HG03521 (cell line): ENCODE data around the gene ETS1.

Experiments
- ATAC-seq: cut with Tn5 transposase; IDR thresholded peaks from one replicate; pipeline ENCODE4 v1.9.1; 2021; ENCODE audit warnings: mild to moderate bottlenecking, moderate library complexity; ENCODE audit not compliant: unreplicated experiment

Gene ETS1

DNA sequence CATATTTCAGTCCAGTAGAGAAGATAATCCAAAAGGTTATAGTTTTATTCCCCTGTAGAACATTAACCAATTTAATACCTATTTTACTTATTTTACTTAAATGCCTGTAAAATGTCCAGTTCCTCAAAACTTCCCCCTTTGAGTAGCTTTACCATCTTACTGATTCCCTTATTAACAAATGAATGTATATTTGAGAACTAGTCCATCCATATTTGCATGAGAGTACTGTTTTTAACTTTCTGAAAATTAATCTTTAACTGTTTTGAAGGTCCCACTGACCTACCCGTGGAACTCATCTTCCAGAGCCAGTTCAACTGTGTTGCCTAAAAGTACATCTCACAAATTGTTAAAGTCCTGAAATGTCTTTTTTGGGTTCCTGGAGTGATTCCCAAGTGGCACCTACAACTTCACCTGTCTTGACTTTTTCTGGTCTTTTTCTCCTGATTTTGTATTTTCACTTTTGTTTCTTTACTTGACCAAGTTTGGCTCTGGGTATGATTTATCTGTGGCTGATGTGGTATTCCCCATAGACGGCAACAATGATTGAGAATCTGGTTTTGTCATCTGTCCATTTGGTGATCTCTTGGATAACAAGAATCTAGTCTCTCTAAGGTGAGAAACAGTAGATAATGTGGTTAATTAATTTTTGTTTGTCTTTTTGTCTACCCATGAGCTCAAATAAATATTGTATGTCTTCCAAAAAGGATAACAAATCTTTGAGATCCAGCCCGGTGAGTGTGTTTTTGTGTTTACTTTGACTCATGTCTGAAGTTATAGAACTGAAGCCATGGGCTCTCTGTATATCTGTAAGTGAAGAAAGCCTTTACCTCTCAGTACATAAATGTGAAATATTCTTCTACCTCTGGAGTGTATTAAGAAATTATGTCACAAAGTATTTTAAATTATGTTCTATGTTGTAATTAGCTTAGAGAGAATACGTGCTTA, 174.2 kb downstream of the ETS1 start:
- ATAC-seq = peak; percentile 78

DNA sequence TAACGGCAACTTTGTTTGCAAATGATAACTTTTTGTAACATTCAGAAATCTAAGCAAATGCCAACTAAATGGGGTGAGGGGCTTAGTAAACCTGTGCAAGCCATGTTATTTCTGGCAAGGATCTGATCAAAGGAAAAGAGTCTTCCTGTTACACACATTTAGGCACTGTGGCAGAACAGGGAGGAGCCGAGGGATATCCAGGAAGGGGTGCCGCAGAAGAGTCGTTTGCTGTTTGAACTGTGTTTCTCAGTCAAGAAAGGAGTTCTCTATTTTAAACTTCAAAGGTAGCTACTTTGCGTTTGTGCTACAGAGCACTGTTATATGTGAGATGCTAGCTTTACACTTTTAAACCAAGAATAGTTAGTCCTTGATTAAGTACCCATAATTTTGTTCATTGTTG, 175.5 kb downstream of the ETS1 start:
- ATAC-seq = no peak

DNA sequence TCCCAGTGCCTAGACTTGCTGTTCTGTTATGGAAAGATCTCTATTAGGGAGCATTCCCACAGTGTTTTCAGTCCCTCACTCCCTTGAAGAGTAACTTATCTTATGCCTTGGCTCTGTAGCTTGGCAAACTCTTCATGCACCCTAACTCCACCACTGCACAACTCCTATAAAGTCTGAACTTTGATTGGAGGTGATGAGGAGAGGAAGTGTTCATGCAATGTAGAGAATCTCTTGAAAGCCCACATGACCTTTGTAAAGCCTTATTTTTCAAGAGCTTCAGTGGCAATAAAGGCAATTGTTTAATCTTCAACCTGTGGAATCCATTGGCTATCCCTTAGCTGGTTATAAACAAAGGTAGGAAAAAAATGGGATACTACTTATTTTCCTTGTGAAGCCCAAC, 176.2 kb downstream of the ETS1 start:
- no peak for ATAC-seq

DNA sequence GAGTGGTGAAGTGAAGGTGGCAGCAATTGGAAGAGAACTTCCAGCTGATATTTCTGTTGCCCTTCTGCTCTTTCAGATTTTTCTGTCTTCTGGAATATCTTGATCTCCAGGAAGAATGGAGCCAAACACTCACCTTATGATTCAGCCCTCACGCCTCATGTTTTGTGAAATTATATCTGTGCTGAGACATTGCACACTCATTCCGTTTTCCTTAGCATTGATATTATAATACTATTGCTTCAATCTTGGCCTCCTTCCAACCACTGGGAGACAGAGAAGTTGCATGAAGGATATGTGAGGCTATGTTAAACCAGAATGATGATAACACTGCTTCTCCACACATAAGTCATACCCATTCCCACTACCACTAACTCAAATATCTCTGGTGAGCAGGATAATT, 177.9 kb downstream of the ETS1 start:
- no peak for ATAC-seq
